ENCODE data around the gene ZBTB21.

Gene ZBTB21

DNA sequence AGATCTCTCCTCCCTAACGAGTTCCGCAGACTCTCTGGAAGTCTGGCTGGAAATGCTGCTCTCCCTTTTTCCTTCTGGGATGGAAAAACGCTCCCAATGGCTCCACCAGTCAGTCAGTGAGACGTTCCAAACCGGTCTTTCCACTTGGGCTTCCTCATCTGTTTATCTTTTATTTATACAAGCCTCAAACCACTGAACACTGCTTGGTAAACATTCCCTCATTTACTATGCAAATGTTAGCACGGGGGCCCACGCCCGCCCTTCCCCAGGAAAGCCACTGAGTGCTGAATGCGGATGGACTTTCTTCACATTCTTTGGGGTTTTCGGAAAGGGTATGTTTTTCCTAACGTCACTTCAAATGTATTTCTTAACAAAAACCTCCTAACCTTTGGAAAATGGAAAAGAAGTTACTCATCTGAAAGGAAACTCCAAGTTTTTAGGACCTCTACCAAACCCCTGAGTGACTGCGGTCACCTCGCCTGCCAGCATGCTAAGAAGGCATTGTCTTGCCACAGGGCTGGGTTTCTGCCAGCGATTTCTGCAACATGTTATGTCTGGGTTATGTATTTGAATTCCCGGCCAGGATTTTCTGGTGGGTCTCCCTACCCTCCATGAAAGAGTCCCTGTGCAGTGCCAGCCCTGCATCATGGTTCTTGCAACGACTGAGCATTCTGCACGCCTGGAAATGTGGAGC, 47.0 kb upstream of the ZBTB21 start:
- no peaks in the 10 kb centered on the region for H3K36me3 ChIP-seq
- no peaks in the 10 kb centered on the region for H3K27me3 ChIP-seq
- peak; percentile 54 to 82 for DNase-seq
- H3K4me3 ChIP-seq = no peak overlapping the region
- TF ChIP-seq, protein P1, sequence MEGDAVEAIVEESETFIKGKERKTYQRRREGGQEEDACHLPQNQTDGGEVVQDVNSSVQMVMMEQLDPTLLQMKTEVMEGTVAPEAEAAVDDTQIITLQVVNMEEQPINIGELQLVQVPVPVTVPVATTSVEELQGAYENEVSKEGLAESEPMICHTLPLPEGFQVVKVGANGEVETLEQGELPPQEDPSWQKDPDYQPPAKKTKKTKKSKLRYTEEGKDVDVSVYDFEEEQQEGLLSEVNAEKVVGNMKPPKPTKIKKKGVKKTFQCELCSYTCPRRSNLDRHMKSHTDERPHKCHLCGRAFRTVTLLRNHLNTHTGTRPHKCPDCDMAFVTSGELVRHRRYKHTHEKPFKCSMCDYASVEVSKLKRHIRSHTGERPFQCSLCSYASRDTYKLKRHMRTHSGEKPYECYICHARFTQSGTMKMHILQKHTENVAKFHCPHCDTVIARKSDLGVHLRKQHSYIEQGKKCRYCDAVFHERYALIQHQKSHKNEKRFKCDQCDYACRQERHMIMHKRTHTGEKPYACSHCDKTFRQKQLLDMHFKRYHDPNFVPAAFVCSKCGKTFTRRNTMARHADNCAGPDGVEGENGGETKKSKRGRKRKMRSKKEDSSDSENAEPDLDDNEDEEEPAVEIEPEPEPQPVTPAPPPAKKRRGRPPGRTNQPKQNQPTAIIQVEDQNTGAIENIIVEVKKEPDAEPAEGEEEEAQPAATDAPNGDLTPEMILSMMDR (IDR thresholded peaks at IDR 0.05) = no peak
- H3K4me1 ChIP-seq = peaks cover 0 to 36% (median 29%) of the 10 kb centered on the region in 4 donors
- peak overlapping the region; percentile 54 to 58 for H3K27ac ChIP-seq
- intact Hi-C loops (cut with DNase I; ENCODE audit: low total_unique reads) = no loop called here
- H3K9me3 ChIP-seq = no peaks in the 10 kb centered on the region

DNA sequence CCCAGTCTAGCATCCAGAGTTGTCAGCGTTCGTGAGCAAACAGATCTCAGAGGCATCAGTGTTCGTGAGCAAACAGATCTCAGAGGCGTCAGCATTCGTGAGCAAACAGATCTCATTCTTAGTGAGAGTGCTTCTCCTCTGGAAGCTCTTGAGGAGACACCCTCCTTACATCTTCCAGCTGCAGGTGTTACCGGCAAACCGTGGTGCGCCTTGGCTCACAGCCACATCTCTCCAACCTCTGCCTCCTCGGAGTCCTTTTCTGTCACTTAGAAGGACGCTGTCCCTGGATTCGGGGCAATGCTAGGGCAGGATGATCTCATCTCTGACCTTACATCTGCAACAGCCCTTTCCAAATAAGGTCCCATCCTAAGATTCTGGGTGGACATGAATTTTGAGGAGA, 46.3 kb upstream of the ZBTB21 start:
- TF ChIP-seq, protein P1 (IDR thresholded peaks at IDR 0.05) = no peak
- Histone ChIP-seq H3K27me3 (no peaks in the 10 kb centered on the region), H3K4me1 (peaks cover 0 to 36% (median 29%) of the 10 kb centered on the region in 4 donors), H3K4me3 (no peak overlapping the region), H3K9me3 (no peaks in the 10 kb centered on the region), H3K36me3 (no peaks in the 10 kb centered on the region), H3K27ac (peak overlapping the region; percentile 54 to 58)
- intact Hi-C loops (cut with DNase I; ENCODE audit: low total_unique reads) = no loop called here
- no peak for DNase-seq

DNA sequence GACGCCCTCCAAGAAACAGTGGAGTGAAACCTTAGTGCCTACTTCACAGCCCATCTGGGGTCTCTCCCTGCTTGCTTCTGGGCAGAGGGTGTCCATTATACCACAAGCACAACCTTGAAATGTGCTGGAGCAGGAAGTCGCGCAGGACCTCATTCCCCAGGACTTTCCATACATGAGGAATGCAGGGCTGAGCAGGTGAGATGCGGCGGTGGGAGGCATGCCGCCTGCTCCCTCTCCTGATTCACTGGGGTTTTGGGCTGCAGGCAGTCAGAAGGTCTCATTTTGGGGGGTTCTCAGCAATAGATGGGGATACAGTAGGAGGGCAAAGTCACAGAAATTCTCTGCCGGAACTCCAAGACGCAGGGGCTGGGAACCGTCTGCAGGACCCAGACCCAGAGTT, 45.3 kb upstream of the ZBTB21 start:
- no peaks in the 10 kb centered on the region for H3K27me3 ChIP-seq
- intact Hi-C loops (cut with DNase I; ENCODE audit: low total_unique reads) = no loop called here
- no peaks in the 10 kb centered on the region for H3K9me3 ChIP-seq
- TF ChIP-seq, protein P1 (IDR thresholded peaks at IDR 0.05) = no peak
- no peaks in the 10 kb centered on the region for H3K36me3 ChIP-seq
- DNase-seq = no peak
- no peak overlapping the region for H3K4me3 ChIP-seq
- no peak overlapping the region for H3K27ac ChIP-seq
- peaks cover 0 to 36% (median 29%) of the 10 kb centered on the region in 4 donors for H3K4me1 ChIP-seq

DNA sequence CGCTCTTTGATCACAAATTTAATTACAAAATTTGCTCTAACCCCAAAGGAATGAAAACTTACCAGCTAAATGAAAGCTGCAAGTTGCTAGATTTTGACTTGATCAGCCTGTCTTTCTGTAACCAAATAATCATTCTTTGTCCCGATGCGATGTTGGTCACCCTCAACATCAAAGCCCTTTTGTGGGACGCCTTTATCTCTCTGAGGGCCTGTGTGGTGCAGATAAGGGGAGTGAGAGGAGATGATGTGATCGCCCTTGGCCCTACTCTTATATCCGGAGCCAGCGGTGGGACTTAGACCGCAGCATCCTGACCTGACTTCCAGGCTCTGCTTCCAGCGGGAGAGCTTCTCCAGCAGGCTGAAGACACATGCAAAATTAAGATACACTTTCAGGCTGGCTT, 41.6 kb upstream of the ZBTB21 start:
- no peak for DNase-seq
- intact Hi-C loops (cut with DNase I; ENCODE audit: low total_unique reads) = no loop called here
- H3K36me3 ChIP-seq = no peaks in the 10 kb centered on the region
- H3K27ac ChIP-seq = no peak overlapping the region
- TF ChIP-seq, protein P1 (IDR thresholded peaks at IDR 0.05) = no peak
- H3K9me3 ChIP-seq = no peaks in the 10 kb centered on the region
- peaks cover 0 to 25% (median 19%) of the 10 kb centered on the region in 4 donors for H3K4me1 ChIP-seq
- no peak overlapping the region for H3K4me3 ChIP-seq
- H3K27me3 ChIP-seq = no peaks in the 10 kb centered on the region

DNA sequence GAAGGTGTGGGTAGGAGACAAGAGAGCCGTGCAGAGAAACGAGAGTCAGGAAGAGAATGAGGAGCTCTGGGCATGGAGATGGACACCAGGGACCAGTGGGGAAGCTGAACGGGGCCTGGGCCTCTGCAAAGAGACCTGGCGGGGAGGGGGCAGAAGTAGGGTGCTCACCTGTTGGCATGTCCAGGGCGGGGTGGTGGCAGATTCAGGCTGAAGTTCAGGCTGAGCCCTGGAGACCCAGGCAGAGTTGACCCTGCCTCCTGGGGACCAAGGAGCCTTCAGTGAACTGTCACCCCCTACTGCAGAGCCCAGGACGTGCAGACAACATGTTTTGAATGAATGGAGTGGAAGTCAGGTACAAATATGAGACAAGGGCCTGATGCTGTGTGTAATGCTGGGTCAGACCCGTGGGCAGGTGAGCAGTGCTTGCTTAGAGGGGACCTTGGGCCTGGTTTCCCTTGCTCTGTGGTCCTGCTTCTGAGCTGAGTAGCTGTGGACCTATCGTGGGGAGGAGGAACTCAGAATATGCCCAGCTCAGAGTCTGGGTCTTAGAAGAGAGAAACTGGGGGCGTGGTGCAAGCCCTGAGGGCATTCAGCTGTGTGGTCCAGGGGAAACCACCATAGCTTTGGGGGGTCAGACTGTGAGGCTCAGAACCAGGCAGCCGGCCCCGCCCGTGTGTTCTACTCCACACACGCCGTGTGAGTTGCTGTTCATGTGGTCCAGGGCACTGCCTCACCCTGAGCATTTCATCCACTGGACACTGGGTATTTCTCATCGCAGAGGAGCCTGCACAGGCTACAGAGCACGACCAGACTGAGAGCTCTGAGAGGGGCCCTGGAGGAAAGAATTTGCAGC, 39.6 kb upstream of the ZBTB21 start:
- intact Hi-C loops (cut with DNase I; ENCODE audit: low total_unique reads) = loop anchor here (10.0 kb wide), 1 partner anchor 55 kb away; no protein-coding TSS in a partner anchor
- TF ChIP-seq, protein P1 (IDR thresholded peaks at IDR 0.05) = no peak
- Histone ChIP-seq H3K36me3 (no peaks in the 10 kb centered on the region), H3K9me3 (no peaks in the 10 kb centered on the region), H3K4me1 (peaks cover 0 to 23% (median 12%) of the 10 kb centered on the region in 4 donors), H3K4me3 (no peak overlapping the region), H3K27me3 (no peaks in the 10 kb centered on the region), H3K27ac (no peak overlapping the region)
- DNase-seq = no peak
